K562 (cell line): ENCODE measurements around the gene GDF15. TPM values are rescaled to one million over a fixed set of nuclear protein-coding genes. Genes with fewer than 3 reads are reported as not detected.
A peak's percentile ranks its signal among the peaks of the same experiment; 100 is the strongest.

Experiments
- E2F1 ChIP-seq: sonication (generic); formaldehyde crosslinking; IDR thresholded peaks from 2 replicates; pipeline ENCODE4 v1.8.1; 2023; ENCODE audit warnings: mild to moderate bottlenecking, missing genetic modification reagents, moderate library complexity
- MTA2 ChIP-seq: fragments of 450-650 bp; IDR thresholded peaks from 2 replicates; pipeline ENCODE4 v1.6.1; 2016; ENCODE audit warnings: low read depth
- MYC ChIP-seq, 2 experiments: fragments of 250-450 bp in 1 of 2; sonication (Bioruptor Pico) in 1 of 2; IDR thresholded peaks; 2 replicates each; pipeline versions ENCODE4 v1.5.1 to v1.6.1; 2012 to 2021; ENCODE audit warnings: low read depth in 2 of 2, borderline replicate concordance in 1 of 2, improper control_type of control experiment in 1 of 2, low read length in 1 of 2, mild to moderate bottlenecking in 1 of 2, moderate library complexity in 1 of 2
- NR3C1 ChIP-seq: sonication (generic); formaldehyde crosslinking; IDR thresholded peaks from 2 replicates; pipeline ENCODE4 v1.8.1; 2022; ENCODE audit warnings: missing genetic modification reagents
- RFX5 ChIP-seq: IDR thresholded peaks from 2 replicates; pipeline ENCODE4 v1.6.1; 2011; ENCODE audit warnings: low read depth, mild to moderate bottlenecking, improper control_type of control experiment, low read length
- TAF15 ChIP-seq: fragments of 200-400 bp; formaldehyde crosslinking; IDR thresholded peaks from 2 replicates; pipeline ENCODE4 v1.6.1; 2017; ENCODE audit warnings: mild to moderate bottlenecking, low read depth, low read length, moderate library complexity
- UBTF ChIP-seq, 2 experiments: IDR thresholded peaks; 2 replicates each; pipeline ENCODE4 v1.6.1; 2012; ENCODE audit warnings: improper control_type of control experiment in 2 of 2, low read depth in 2 of 2, low read length in 2 of 2, borderline replicate concordance in 1 of 2
- ZBTB11 ChIP-seq, 3 experiments: fragments of 200-800 bp in 1 of 3; fragments of 250-450 bp in 1 of 3; fragments of 450-650 bp in 1 of 3; sonication (Bioruptor Pico) in 1 of 3; sonication (Bioruptor generic) in 1 of 3; formaldehyde crosslinking in 1 of 3; IDR thresholded peaks; 2 replicates each; pipeline versions ENCODE4 v1.6.1 to v1.8.0; 2016 to 2022; ENCODE audit warnings: mild to moderate bottlenecking in 2 of 3, missing genetic modification characterization in 2 of 3, missing compliant biosample characterization in 1 of 3, moderate library complexity in 1 of 3
- ZC3H8 ChIP-seq: fragments of 450-650 bp; IDR thresholded peaks from 2 replicates; pipeline ENCODE4 v1.6.1; 2017
- ZFPM2 ChIP-seq: fragments of 250-450 bp; sonication (Bioruptor Pico); IDR thresholded peaks from 2 replicates; pipeline ENCODE4 v1.5.1; 2022; ENCODE audit warnings: mild to moderate bottlenecking
- ZNF263 ChIP-seq: sonication (generic); formaldehyde crosslinking; IDR thresholded peaks from 2 replicates; pipeline ENCODE4 v1.8.0; 2022; ENCODE audit warnings: mild to moderate bottlenecking, missing genetic modification reagents, borderline replicate concordance
- ZNF592 ChIP-seq: fragments of 450-650 bp; IDR thresholded peaks from 2 replicates; pipeline ENCODE4 v1.6.1; 2017; ENCODE audit warnings: antibody characterized with exemption, mild to moderate bottlenecking
- ZNF695 ChIP-seq: fragments of 450-650 bp; formaldehyde crosslinking; IDR thresholded peaks from 2 replicates; pipeline ENCODE4 v1.4.0; 2020; ENCODE audit warnings: mild to moderate bottlenecking, moderate library complexity
- polyA plus RNA-seq, 8 experiments: library from polyadenylated mRNA; depleted of rRNA in 4 of 8; stranded (reverse) in 5 of 8; unstranded in 3 of 8; fragments of >200 nt; fragmentation: Nextera tagmentation in 2 of 8; fragmentation: Illumina TruSeq in 1 of 8; extraction: Ambion mirVana in 2 of 8; extraction: Trizol in 1 of 8; gene quantifications; 2 replicates each; pipeline versions ENCODE4 v1.2.1 to v1.2.3, GENCODE V29; 2011 to 2014; ENCODE audit warnings: inconsistent platforms in 1 of 8, missing spikeins in 1 of 8
- total RNA-seq, 7 experiments: library from RNA; depleted of rRNA in 6 of 7; stranded (reverse); fragments of >200 nt in 6 of 7; fragmentation: Illumina TruSeq in 2 of 7; extraction: Trizol in 2 of 7; gene quantifications; 2 replicates each; pipeline versions ENCODE4 v1.2.1 to v1.2.3, GENCODE V29; 2011 to 2021; ENCODE audit warnings: low replicate concordance in 1 of 7

GDF15 gene
- total and polyA plus RNA-seq, 9 of the 15 experiments (the other 6 are each of a cell fraction or from before 2014, with no cell fraction given): 2.3 to 82.4 (median 12.5) TPM

- TF ChIP-seq ZNF263 (CRISPR knock-in tag) (peak; percentile 70; the same call in 1 of the 2 replicates), NR3C1 (CRISPR knock-in tag) (no peak), E2F1 (CRISPR knock-in tag) (no peak), ZNF592 (no peak), ZBTB11 (CRISPR knock-in tag; IDR thresholded peaks at IDR 0.05) (no peak), ZNF695 (CRISPR knock-in tag) (no peak), ZC3H8 (no peak), TAF15 (no peak), UBTF (IDR thresholded peaks at IDR 0.05; ENCODE audit: borderline replicate concordance in 1 of 2, low read depth in 2 of 2, low read length in 2 of 2) (no peak), RFX5 (no peak), MYC (IDR thresholded peaks at IDR 0.05; ENCODE audit: low read depth, low read length) (peak; percentile 43), MYC (CRISPR knock-in tag; IDR thresholded peaks at IDR 0.05; ENCODE audit: borderline replicate concordance, low read depth) (no peak), MTA2 (no peak), ZFPM2 (no peak)
These were observed 15.7 kb downstream of the GDF15 start (continued) for GRCh38 chr19:18401580-18402112.
